Measurements from ENCODE around the gene GRIK2. TPM values are rescaled to one million over a fixed set of nuclear protein-coding genes. Genes with fewer than 3 reads are reported as not detected.

Gene GRIK2
- polyA plus RNA-seq, 1 of the 3 experiments (the other 2 are of a cell fraction): 0.30 TPM

- Histone ChIP-seq H4K20me1 (ENCODE audit: insufficient read depth) (no peaks in the 10 kb centered on the region), H3K9me3 (no peaks in the 10 kb centered on the region), H3K4me1 (ENCODE audit: control insufficient read depth in 1 of 2, insufficient read depth in 2 of 2, low read depth in 1 of 2, low read length in 1 of 2) (no peaks in the 10 kb centered on the region), H3K79me2 (ENCODE audit: insufficient read depth) (no peaks in the 10 kb centered on the region), H3K27ac (ENCODE audit: low read depth in 2 of 2, low read length in 1 of 2) (no peak overlapping the region), H3K4me3 (ENCODE audit: low read depth in 2 of 2, low read length in 1 of 2) (no peak overlapping the region), H3K4me2 (no peak overlapping the region), H3K36me3 (replicated peaks in 1 of 2; ENCODE audit: control insufficient read depth in 1 of 2, insufficient read depth in 2 of 2, low read length in 1 of 2) (no peaks in the 10 kb centered on the region), H2AFZ (ENCODE audit: low read depth) (no peak overlapping the region), H3F3A (replicated peaks; ENCODE audit: insufficient read depth) (no peaks in the 10 kb centered on the region), H3K9ac (no peak overlapping the region), H3K9me2 (no peaks in the 10 kb centered on the region), H3K27me3 (ENCODE audit: insufficient read depth) (no peaks in the 10 kb centered on the region)
- TF ChIP-seq TAF1 (IDR thresholded peaks at IDR 0.05; ENCODE audit: borderline replicate concordance, low read depth, low read length) (no peak), GABPA (IDR thresholded peaks at IDR 0.05; ENCODE audit: low read depth) (no peak), GATA2 (CRISPR knock-in tag; IDR thresholded peaks at IDR 0.05) (no peak), SIN3A (IDR thresholded peaks at IDR 0.05; ENCODE audit: borderline replicate concordance, low read depth, low read length) (no peak), CHD2 (IDR thresholded peaks at IDR 0.05; ENCODE audit: low read length, partially characterized antibody) (no peak), FOSL2 (IDR thresholded peaks at IDR 0.05; ENCODE audit: borderline replicate concordance, low read depth) (no peak), RAD21 (IDR thresholded peaks at IDR 0.05; ENCODE audit: low read length) (no peak), REST (IDR thresholded peaks at IDR 0.05; ENCODE audit: low read depth, low read length) (no peak), RXRA (IDR thresholded peaks at IDR 0.05; ENCODE audit: borderline replicate concordance, low read depth) (no peak), YY1 (IDR thresholded peaks at IDR 0.05; ENCODE audit: low read depth) (no peak), NRF1 (IDR thresholded peaks at IDR 0.05; ENCODE audit: low read depth, low read length) (no peak), FOXM1 (IDR thresholded peaks at IDR 0.05; ENCODE audit: low read depth) (no peak), ZBTB33 (IDR thresholded peaks at IDR 0.05; ENCODE audit: borderline replicate concordance, low read depth) (no peak)
- TF ChIP-seq, protein P1, sequence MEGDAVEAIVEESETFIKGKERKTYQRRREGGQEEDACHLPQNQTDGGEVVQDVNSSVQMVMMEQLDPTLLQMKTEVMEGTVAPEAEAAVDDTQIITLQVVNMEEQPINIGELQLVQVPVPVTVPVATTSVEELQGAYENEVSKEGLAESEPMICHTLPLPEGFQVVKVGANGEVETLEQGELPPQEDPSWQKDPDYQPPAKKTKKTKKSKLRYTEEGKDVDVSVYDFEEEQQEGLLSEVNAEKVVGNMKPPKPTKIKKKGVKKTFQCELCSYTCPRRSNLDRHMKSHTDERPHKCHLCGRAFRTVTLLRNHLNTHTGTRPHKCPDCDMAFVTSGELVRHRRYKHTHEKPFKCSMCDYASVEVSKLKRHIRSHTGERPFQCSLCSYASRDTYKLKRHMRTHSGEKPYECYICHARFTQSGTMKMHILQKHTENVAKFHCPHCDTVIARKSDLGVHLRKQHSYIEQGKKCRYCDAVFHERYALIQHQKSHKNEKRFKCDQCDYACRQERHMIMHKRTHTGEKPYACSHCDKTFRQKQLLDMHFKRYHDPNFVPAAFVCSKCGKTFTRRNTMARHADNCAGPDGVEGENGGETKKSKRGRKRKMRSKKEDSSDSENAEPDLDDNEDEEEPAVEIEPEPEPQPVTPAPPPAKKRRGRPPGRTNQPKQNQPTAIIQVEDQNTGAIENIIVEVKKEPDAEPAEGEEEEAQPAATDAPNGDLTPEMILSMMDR (IDR thresholded peaks at IDR 0.05): no peak
- TF ChIP-seq, protein P2, sequence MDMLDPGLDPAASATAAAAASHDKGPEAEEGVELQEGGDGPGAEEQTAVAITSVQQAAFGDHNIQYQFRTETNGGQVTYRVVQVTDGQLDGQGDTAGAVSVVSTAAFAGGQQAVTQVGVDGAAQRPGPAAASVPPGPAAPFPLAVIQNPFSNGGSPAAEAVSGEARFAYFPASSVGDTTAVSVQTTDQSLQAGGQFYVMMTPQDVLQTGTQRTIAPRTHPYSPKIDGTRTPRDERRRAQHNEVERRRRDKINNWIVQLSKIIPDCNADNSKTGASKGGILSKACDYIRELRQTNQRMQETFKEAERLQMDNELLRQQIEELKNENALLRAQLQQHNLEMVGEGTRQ (IDR thresholded peaks at IDR 0.05; ENCODE audit: borderline replicate concordance, low read depth, low read length): no peak
- no peak for DNase-seq
- ChIA-PET CTCF (no interaction called here), POLR2A (no interaction called here)
- WGBS (ENCODE audit: low lambda C conversion rate): 80% methylated on average over 2 of the region's 2 CpGs
Observed at GRCh38 chr6:101784094-101784493, 390.6 kb downstream of the GRIK2 start.
